HFF-Myc (cell line): ENCODE measurements around the gene ELF4.
A peak's percentile ranks its signal among the peaks of the same experiment; 100 is the strongest.

ENCODE experiments used
- DNase-seq: peaks from one replicate; pipeline ENCODE4 v3.0.0-alpha.2; 2011; ENCODE audit warnings: low read depth; ENCODE audit errors: extremely low read depth
- H3K4me3 ChIP-seq: replicated peaks from 2 replicates; pipeline ENCODE4 v1.5.1; 2011; ENCODE audit warnings: low read depth, mild to moderate bottlenecking, control low read depth, low read length
- TF ChIP-seq, protein P1 (sequence below): IDR thresholded peaks from 2 replicates; pipeline ENCODE4 v1.5.1; 2012; ENCODE audit warnings: mild to moderate bottlenecking, low read depth, low read length, control low read depth; ENCODE audit errors: missing control alignments

The ELF4 gene

DNA sequence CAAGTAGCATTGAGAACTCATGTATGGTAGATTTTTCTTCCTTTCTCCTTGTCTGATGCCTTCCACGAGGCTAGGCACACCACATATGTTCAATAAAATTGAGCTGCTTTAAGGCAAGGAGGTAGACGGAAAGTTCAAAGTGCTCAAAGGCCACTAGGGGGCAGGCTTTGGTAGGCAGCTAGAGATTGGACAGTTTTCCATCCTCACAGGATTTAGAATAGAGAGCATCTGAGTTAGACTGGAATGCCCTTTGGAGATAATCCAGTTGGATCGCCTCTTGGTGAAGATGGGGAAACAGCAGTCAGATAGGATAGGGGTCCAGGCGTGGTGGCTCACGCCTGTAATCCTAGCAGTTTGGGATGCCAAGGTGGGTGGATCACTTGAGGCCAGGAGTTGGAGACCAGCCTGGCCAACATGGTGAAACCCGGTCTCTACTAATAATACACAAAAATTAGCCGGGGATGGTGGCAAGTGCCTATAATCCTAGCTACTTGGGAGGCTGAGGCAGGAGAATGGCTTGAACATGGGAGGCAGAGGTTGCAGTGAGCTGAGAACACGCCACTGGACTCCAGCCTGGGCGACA, 30.4 kb downstream of the ELF4 start:
- TF ChIP-seq, protein P1, sequence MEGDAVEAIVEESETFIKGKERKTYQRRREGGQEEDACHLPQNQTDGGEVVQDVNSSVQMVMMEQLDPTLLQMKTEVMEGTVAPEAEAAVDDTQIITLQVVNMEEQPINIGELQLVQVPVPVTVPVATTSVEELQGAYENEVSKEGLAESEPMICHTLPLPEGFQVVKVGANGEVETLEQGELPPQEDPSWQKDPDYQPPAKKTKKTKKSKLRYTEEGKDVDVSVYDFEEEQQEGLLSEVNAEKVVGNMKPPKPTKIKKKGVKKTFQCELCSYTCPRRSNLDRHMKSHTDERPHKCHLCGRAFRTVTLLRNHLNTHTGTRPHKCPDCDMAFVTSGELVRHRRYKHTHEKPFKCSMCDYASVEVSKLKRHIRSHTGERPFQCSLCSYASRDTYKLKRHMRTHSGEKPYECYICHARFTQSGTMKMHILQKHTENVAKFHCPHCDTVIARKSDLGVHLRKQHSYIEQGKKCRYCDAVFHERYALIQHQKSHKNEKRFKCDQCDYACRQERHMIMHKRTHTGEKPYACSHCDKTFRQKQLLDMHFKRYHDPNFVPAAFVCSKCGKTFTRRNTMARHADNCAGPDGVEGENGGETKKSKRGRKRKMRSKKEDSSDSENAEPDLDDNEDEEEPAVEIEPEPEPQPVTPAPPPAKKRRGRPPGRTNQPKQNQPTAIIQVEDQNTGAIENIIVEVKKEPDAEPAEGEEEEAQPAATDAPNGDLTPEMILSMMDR: peak; percentile 65
- peak; percentile 63 for DNase-seq
- H3K4me3 ChIP-seq: no peak overlapping the region

- TF ChIP-seq, protein P1: no peak
- H3K4me3 ChIP-seq: no peak overlapping the region
- no peak for DNase-seq
Observed at GRCh38 chrX:130075777-130076176, 34.5 kb downstream of the ELF4 start.

- no peak overlapping the region for H3K4me3 ChIP-seq
- DNase-seq: no peak
- TF ChIP-seq, protein P1: no peak
Observed at GRCh38 chrX:130072345-130072740, 38.0 kb downstream of the ELF4 start.

DNA sequence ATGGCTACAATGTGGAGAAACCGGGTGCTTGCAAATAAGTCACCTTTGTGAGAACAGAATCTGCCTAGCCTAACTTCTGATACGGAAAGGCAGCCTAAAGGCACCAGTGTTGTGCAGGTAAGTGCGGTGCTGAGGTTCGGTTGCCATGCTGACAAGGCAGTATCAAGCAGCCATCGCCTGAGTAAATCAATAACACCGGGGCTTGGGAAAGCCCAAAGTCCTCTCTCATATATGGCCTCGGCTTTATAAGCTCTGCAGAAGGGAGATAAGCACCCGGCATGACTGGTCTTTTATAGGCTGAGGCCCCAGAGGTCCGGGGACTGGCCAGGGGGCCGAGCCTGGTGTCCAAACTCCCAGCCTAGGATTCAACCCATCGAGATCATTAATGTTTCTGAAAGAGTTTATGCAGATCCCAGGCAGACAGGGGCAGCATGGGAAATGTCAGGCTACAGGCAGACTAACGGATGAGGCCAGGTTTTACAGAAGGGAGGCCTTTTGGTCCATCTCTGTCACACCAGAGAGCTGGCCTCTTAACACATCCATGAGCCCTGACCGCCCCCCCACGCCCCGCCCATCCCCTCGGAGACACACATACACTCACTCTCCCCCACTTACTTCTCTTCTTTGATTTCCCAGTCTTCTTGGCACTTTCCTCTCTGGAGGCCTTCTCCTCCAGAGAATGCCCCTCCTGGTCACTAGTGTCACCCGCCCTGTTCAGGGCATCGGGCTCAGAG, 38.5 kb downstream of the ELF4 start:
- H3K4me3 ChIP-seq: no peak overlapping the region
- TF ChIP-seq, protein P1: no peak
- DNase-seq: no peak

- no peak overlapping the region for H3K4me3 ChIP-seq
- no peak for DNase-seq
- TF ChIP-seq, protein P1: no peak
Observed at GRCh38 chrX:130066975-130067615, 43.2 kb downstream of the ELF4 start.

DNA sequence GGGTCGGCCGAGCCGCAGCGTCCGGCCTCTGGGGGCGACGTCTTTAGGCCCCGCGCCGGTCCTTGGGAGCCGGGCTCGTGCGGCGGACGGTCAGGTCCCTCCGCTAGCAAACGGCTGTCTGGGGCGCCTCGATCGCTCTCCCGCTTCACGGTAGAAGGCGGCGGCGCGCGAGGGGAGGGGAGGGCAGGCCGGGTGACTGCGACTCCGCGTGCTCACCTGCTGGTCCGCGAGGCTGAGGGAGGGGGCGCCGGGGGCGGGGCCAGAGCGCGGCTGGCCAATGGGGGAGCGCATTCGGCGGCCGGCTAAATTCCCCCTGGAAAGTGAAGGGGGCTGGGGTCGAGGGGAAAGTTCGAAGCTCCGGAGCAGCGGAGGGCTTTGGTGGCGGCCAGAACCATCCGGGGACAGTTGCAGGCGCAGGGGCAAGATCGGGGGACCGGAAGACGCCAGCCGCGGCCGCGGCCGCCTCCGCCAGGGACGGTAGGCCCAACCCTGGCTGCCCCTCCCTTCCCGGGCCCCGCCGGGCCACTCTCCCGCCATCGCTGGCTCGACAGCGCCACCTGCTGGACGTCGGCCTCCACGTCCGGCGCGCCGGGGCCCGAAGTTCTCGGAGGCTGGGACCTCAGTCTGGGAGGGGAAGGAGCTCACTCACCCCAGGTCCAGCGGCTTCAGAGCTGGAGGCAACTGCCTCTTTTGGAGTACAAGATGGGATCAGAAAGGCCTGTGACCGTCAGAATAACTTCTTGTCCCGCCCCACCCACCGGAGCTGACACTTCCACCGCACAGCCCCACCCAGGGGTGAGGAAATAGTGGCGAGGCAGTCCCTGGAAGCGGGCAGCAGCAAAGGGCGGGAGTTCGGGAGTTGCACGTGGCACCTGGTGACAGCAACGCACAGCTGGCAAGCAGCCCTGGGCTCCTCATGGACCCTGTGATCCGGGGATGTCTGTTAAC, 49.9 kb downstream of the ELF4 start:
- no peak for DNase-seq
- TF ChIP-seq, protein P1: peak; percentile 65
- H3K4me3 ChIP-seq: peak overlapping the region; percentile 35
